HEK293T (cell line): ENCODE data around the gene CADM2.

Experiments
- CTCF ChIA-PET: fragments of 350-600 bp; formaldehyde crosslinking; extraction: SDS; loops from one replicate; lab custom pipeline; 2021; ENCODE audit warnings: antibody characterized with exemption, inconsistent platforms; lab: Yijun Ruan, JAX
- POLR2A ChIA-PET: fragments of 350-600 bp; formaldehyde crosslinking; extraction: SDS; loops from one replicate; lab custom pipeline; 2020; ENCODE audit warnings: antibody characterized with exemption, inconsistent platforms; lab: Yijun Ruan, JAX
- DNase-seq: peaks from one replicate; pipeline ENCODE4 v3.0.0; 2012; ENCODE audit warnings: mixed read lengths; ENCODE audit errors: extremely low spot score
- ARNT ChIP-seq: fragments of 450-650 bp; IDR thresholded peaks from 2 replicates; pipeline ENCODE4 v1.6.1; 2017; ENCODE audit warnings: mild to moderate bottlenecking
- BHLHE40 ChIP-seq: fragments of 450-650 bp; IDR thresholded peaks from 2 replicates; pipeline ENCODE4 v1.6.1; 2016; ENCODE audit warnings: mild to moderate bottlenecking, moderate library complexity, borderline replicate concordance
- CTBP1 ChIP-seq: fragments of 450-650 bp; IDR thresholded peaks from 2 replicates; pipeline ENCODE4 v1.6.1; 2016; ENCODE audit warnings: borderline replicate concordance
- ELF4 ChIP-seq: fragments of 450-650 bp; IDR thresholded peaks from 2 replicates; pipeline ENCODE4 v1.6.1; 2017; ENCODE audit warnings: antibody characterized with exemption
- FOXA1 ChIP-seq: fragments of 450-650 bp; IDR thresholded peaks from 2 replicates; pipeline ENCODE4 v1.6.1; 2016; ENCODE audit warnings: mild to moderate bottlenecking
- FOXK2 ChIP-seq: fragments of 450-650 bp; IDR thresholded peaks from 2 replicates; pipeline ENCODE4 v1.6.1; 2016; ENCODE audit warnings: mild to moderate bottlenecking
- FOXM1 ChIP-seq: fragments of 450-650 bp; IDR thresholded peaks from 2 replicates; pipeline ENCODE4 v1.6.1; 2017; ENCODE audit warnings: mild to moderate bottlenecking, borderline replicate concordance
- HDGF ChIP-seq: fragments of 450-650 bp; IDR thresholded peaks from 2 replicates; pipeline ENCODE4 v1.6.1; 2017; ENCODE audit warnings: antibody characterized with exemption, borderline replicate concordance
- L3MBTL2 ChIP-seq: fragments of 450-650 bp; conservative IDR thresholded peaks from 2 replicates; pipeline ENCODE4 v1.6.1; 2016; ENCODE audit warnings: mild to moderate bottlenecking
- LEF1 ChIP-seq: fragments of 450-650 bp; IDR thresholded peaks from 2 replicates; pipeline ENCODE4 v1.6.1; 2017; ENCODE audit warnings: mild to moderate bottlenecking, borderline replicate concordance
- NFRKB ChIP-seq: fragments of 450-650 bp; IDR thresholded peaks from 2 replicates; pipeline ENCODE4 v1.6.1; 2016; ENCODE audit warnings: mild to moderate bottlenecking, moderate library complexity
- PKNOX1 ChIP-seq: fragments of 450-650 bp; IDR thresholded peaks from 2 replicates; pipeline ENCODE4 v1.6.1; 2016
- SP1 ChIP-seq: fragments of 450-650 bp; IDR thresholded peaks from 2 replicates; pipeline ENCODE4 v1.6.1; 2017
- SUZ12 ChIP-seq: fragments of 450-650 bp; IDR thresholded peaks from 2 replicates; pipeline ENCODE4 v1.6.1; 2016; ENCODE audit warnings: mild to moderate bottlenecking
- TARDBP ChIP-seq: fragments of 450-650 bp; IDR thresholded peaks from 2 replicates; pipeline ENCODE4 v1.6.1; 2016
- ZNF384 ChIP-seq: fragments of 450-650 bp; IDR thresholded peaks from 2 replicates; pipeline ENCODE4 v1.6.1; 2016

The CADM2 gene

GRCh38 chr3:85591451-85591850 is 632.7 kb downstream of the CADM2 start:
- no peak for DNase-seq
- TF ChIP-seq FOXA1 (no peak), SUZ12 (no peak), FOXM1 (no peak), ELF4 (no peak), NFRKB (no peak), TARDBP (no peak), L3MBTL2 (no peak), CTBP1 (no peak), ARNT (no peak), PKNOX1 (no peak), FOXK2 (no peak), SP1 (no peak), LEF1 (no peak), HDGF (no peak), BHLHE40 (no peak), ZNF384 (no peak)
- CTCF ChIA-PET: no interaction called here
- POLR2A ChIA-PET: no interaction called here

GRCh38 chr3:85592256-85592655 is 633.5 kb downstream of the CADM2 start:
- POLR2A ChIA-PET: no interaction called here

GRCh38 chr3:85594676-85595075 is 635.9 kb downstream of the CADM2 start:
- POLR2A ChIA-PET: no interaction called here
- CTCF ChIA-PET: no interaction called here
- no peak for TF ChIP-seq FOXK2
- TF ChIP-seq PKNOX1: no peak
- no peak for TF ChIP-seq ELF4
- TF ChIP-seq NFRKB: no peak
- TF ChIP-seq LEF1: no peak
- TF ChIP-seq CTBP1: no peak
- no peak for TF ChIP-seq HDGF
- TF ChIP-seq SUZ12: no peak
- TF ChIP-seq BHLHE40: no peak
- no peak for TF ChIP-seq TARDBP
- TF ChIP-seq FOXA1: no peak
- no peak for TF ChIP-seq L3MBTL2
- no peak for TF ChIP-seq FOXM1
- TF ChIP-seq SP1: no peak
- TF ChIP-seq ZNF384: no peak
- no peak for TF ChIP-seq ARNT
- DNase-seq: no peak

More at GRCh38 chr3:85592256-85592655, 633.5 kb downstream of the CADM2 start:
- CTCF ChIA-PET: no interaction called here
- DNase-seq: no peak
- TF ChIP-seq CTBP1 (no peak), L3MBTL2 (no peak), SUZ12 (no peak), TARDBP (no peak), ZNF384 (no peak), FOXM1 (no peak), LEF1 (no peak)

- TF ChIP-seq ARNT: no peak
- TF ChIP-seq NFRKB: no peak
- no peak for TF ChIP-seq BHLHE40
- TF ChIP-seq FOXK2: no peak
- TF ChIP-seq HDGF: no peak
- TF ChIP-seq TARDBP: no peak
- TF ChIP-seq FOXA1: no peak
- no peak for TF ChIP-seq FOXM1
- no peak for TF ChIP-seq PKNOX1
- no peak for TF ChIP-seq L3MBTL2
- no peak for TF ChIP-seq ELF4
- TF ChIP-seq ZNF384: no peak
- no peak for TF ChIP-seq SP1
- no peak for TF ChIP-seq LEF1
- POLR2A ChIA-PET: no interaction called here
Measured at GRCh38 chr3:85603378-85603777, 644.6 kb downstream of the CADM2 start.

GRCh38 chr3:85604641-85605040 is 645.9 kb downstream of the CADM2 start:
- ChIA-PET POLR2A (no interaction called here), CTCF (interaction anchor here (0.7 kb wide), 1 partner anchor 76 kb away, joined by 3 read pairs; no protein-coding TSS in a partner anchor)
- DNase-seq: no peak
- no peak for TF ChIP-seq HDGF

More at GRCh38 chr3:85603378-85603777, 644.6 kb downstream of the CADM2 start:
- CTCF ChIA-PET: no interaction called here
- no peak for DNase-seq

- no peak for TF ChIP-seq LEF1
- TF ChIP-seq BHLHE40: no peak
- no peak for TF ChIP-seq ZNF384
- TF ChIP-seq HDGF: no peak
- no peak for TF ChIP-seq SUZ12
- TF ChIP-seq SP1: no peak
- no peak for TF ChIP-seq PKNOX1
- no peak for TF ChIP-seq CTBP1
- no peak for TF ChIP-seq L3MBTL2
- TF ChIP-seq NFRKB: no peak
- TF ChIP-seq FOXA1: no peak
- no peak for TF ChIP-seq TARDBP
- no peak for TF ChIP-seq FOXM1
- TF ChIP-seq ARNT: no peak
- TF ChIP-seq FOXK2: no peak
- no peak for TF ChIP-seq ELF4
- POLR2A ChIA-PET: no interaction called here
- CTCF ChIA-PET: interaction anchor here (0.7 kb wide), 1 partner anchor 75 kb away, joined by 3 read pairs; no protein-coding TSS in a partner anchor
- no peak for DNase-seq
Measured at GRCh38 chr3:85605066-85605465, 646.3 kb downstream of the CADM2 start.
